GM12878 (cell line): Measurements from ENCODE around the gene FBXO17. TPM values are rescaled to one million over a fixed set of nuclear protein-coding genes. Genes with fewer than 3 reads are reported as not detected.

Experiments
- DPF2 ChIP-seq: fragments of 450-650 bp; IDR thresholded peaks from 2 replicates; pipeline ENCODE4 v1.6.1; 2017; ENCODE audit warnings: mild to moderate bottlenecking
- EGR1 ChIP-seq, 2 experiments: IDR thresholded peaks; 1 replicate in 1 of 2; 2 replicates in 1 of 2; pipeline ENCODE4 v1.6.1; 2011 to 2012; ENCODE audit warnings: low read depth in 2 of 2, low read length in 2 of 2, borderline replicate concordance in 1 of 2, mild to moderate bottlenecking in 1 of 2, moderate library complexity in 1 of 2
- EP300 ChIP-seq, 2 experiments: fragments of 150-350 bp in 1 of 2; IDR thresholded peaks; 2 replicates each; pipeline ENCODE4 v1.6.1; 2011 to 2012; ENCODE audit warnings: low read depth in 2 of 2, low read length in 2 of 2, borderline replicate concordance in 1 of 2, improper control_type of control experiment in 1 of 2, inconsistent platforms in 1 of 2; ENCODE audit not compliant: control insufficient read depth in 1 of 2
- HSF1 ChIP-seq: fragments of 150-350 bp; IDR thresholded peaks from 2 replicates; pipeline ENCODE4 v1.6.1; 2014; ENCODE audit warnings: mild to moderate bottlenecking, low read depth, low read length
- IKZF2 ChIP-seq, 2 experiments: fragments of 450-650 bp; IDR thresholded peaks; 2 replicates each; pipeline ENCODE4 v1.6.1; 2017; ENCODE audit warnings: mild to moderate bottlenecking in 2 of 2, moderate library complexity in 2 of 2
- MXI1 ChIP-seq: fragments of 150-350 bp; IDR thresholded peaks from 2 replicates; pipeline ENCODE4 v1.6.1; 2011; ENCODE audit warnings: low read depth, mild to moderate bottlenecking, inconsistent platforms, low read length, improper control_type of control experiment
- MYC ChIP-seq: IDR thresholded peaks from 2 replicates; pipeline ENCODE4 v1.6.1; 2011; ENCODE audit warnings: mild to moderate bottlenecking, low read length, moderate library complexity, inconsistent platforms; ENCODE audit not compliant: insufficient read depth, insufficient replicate concordance, insufficient read length, severe bottlenecking
- NBN ChIP-seq: fragments of 450-650 bp; IDR thresholded peaks from 2 replicates; pipeline ENCODE4 v1.6.1; 2016
- NFYA ChIP-seq: IDR thresholded peaks from 2 replicates; pipeline ENCODE4 v1.6.1; 2011; ENCODE audit warnings: low read depth, mild to moderate bottlenecking, low read length, improper control_type of control experiment, borderline replicate concordance
- NFYB ChIP-seq: IDR thresholded peaks from 2 replicates; pipeline ENCODE4 v1.6.1; 2011; ENCODE audit warnings: low read depth, mild to moderate bottlenecking, low read length, improper control_type of control experiment, moderate library complexity; ENCODE audit not compliant: insufficient read depth
- NRF1 ChIP-seq: conservative IDR thresholded peaks from 2 replicates; pipeline ENCODE4 v1.6.1; 2011; ENCODE audit warnings: mild to moderate bottlenecking, low read depth, low read length, improper control_type of control experiment
- RAD21 ChIP-seq: IDR thresholded peaks from 2 replicates; pipeline ENCODE4 v1.6.1; 2011; ENCODE audit warnings: mild to moderate bottlenecking, low read depth, low read length, moderate library complexity; ENCODE audit not compliant: insufficient read depth
- RAD51 ChIP-seq: fragments of 450-650 bp; IDR thresholded peaks from 2 replicates; pipeline ENCODE4 v1.6.1; 2016; ENCODE audit warnings: moderate library complexity, mild to moderate bottlenecking, inconsistent platforms
- RBBP5 ChIP-seq: fragments of 200-600 bp; sonication (generic); conservative IDR thresholded peaks from 2 replicates; pipeline ENCODE4 v1.6.1; 2016
- SIN3A ChIP-seq: IDR thresholded peaks from 2 replicates; pipeline ENCODE4 v1.6.1; 2012; ENCODE audit warnings: low read depth, low read length, improper control_type of control experiment
- SMAD1 ChIP-seq: fragments of 450-650 bp; IDR thresholded peaks from 2 replicates; pipeline ENCODE4 v1.6.1; 2018; ENCODE audit warnings: mild to moderate bottlenecking, low read depth; ENCODE audit not compliant: partially characterized antibody
- SMAD5 ChIP-seq: IDR thresholded peaks from 2 replicates; pipeline ENCODE4 v1.6.1; 2016; ENCODE audit warnings: antibody characterized with exemption, low read depth
- STAT1 ChIP-seq: fragments of 450-650 bp; conservative IDR thresholded peaks from 2 replicates; pipeline ENCODE4 v1.6.1; 2014; ENCODE audit warnings: antibody characterized with exemption, mild to moderate bottlenecking
- STAT3 ChIP-seq: IDR thresholded peaks from 2 replicates; pipeline ENCODE4 v1.6.1; 2011; ENCODE audit warnings: low read depth, low read length, improper control_type of control experiment
- SUZ12 ChIP-seq: fragments of 200-600 bp; sonication (generic); IDR thresholded peaks from one replicate; pipeline ENCODE4 v1.6.1; 2018; ENCODE audit warnings: antibody characterized with exemption, mild to moderate bottlenecking; ENCODE audit not compliant: unreplicated experiment
- TCF12 ChIP-seq: IDR thresholded peaks from 2 replicates; pipeline ENCODE4 v1.6.1; 2011; ENCODE audit warnings: low read depth, mild to moderate bottlenecking, low read length
- TCF7 ChIP-seq: IDR thresholded peaks from 2 replicates; pipeline ENCODE4 v1.6.1; 2014; ENCODE audit warnings: antibody characterized with exemption, borderline replicate concordance
- WRNIP1 ChIP-seq: IDR thresholded peaks from 2 replicates; pipeline ENCODE4 v1.6.1; 2011; ENCODE audit warnings: low read depth, low read length, improper control_type of control experiment, borderline replicate concordance
- YBX1 ChIP-seq: fragments of 450-650 bp; IDR thresholded peaks from 2 replicates; pipeline ENCODE4 v1.6.1; 2016; ENCODE audit warnings: antibody characterized with exemption
- ZNF384 ChIP-seq: IDR thresholded peaks from 2 replicates; pipeline ENCODE4 v1.6.1; 2012; ENCODE audit warnings: low read depth, mild to moderate bottlenecking, low read length, improper control_type of control experiment, borderline replicate concordance
- ZNF622 ChIP-seq: fragments of 450-650 bp; IDR thresholded peaks from 2 replicates; pipeline ENCODE4 v1.6.1; 2017; ENCODE audit warnings: mild to moderate bottlenecking, inconsistent platforms
- polyA plus RNA-seq, 11 experiments: library from polyadenylated mRNA; depleted of rRNA in 4 of 11; unstranded in 6 of 11; stranded (reverse) in 5 of 11; fragments of >200 nt; fragmentation: Nextera tagmentation in 4 of 11; fragmentation: Illumina TruSeq in 1 of 11; extraction: Ambion mirVana in 4 of 11; extraction: Trizol in 1 of 11; gene quantifications; 1 replicate in 1 of 11; 2 replicates in 10 of 11; pipeline versions ENCODE4 v1.2.1 to v1.2.3, GENCODE V29; 2011 to 2016; ENCODE audit warnings: inconsistent platforms in 2 of 11, missing spikeins in 2 of 11, low read depth in 1 of 11
- total RNA-seq, 4 experiments: library from RNA; depleted of rRNA in 3 of 4; stranded (reverse); fragments of >200 nt in 3 of 4; fragmentation: Illumina TruSeq in 1 of 4; extraction: Trizol in 1 of 4; gene quantifications; 2 replicates each; pipeline versions ENCODE4 v1.2.1 to v1.2.3, GENCODE V29; 2013 to 2021
- TF ChIP-seq, protein P1 (sequence below): fragments of 450-650 bp; IDR thresholded peaks from 2 replicates; pipeline ENCODE4 v1.6.1; 2016; ENCODE audit warnings: mild to moderate bottlenecking
- TF ChIP-seq, protein P2 (sequence below): IDR thresholded peaks from 2 replicates; pipeline ENCODE4 v1.6.1; 2012; ENCODE audit warnings: mild to moderate bottlenecking, low read depth, low read length

FBXO17 gene
- total and polyA plus RNA-seq, 10 of the 15 experiments (the other 5 are each of a cell fraction or from before 2014, with no cell fraction given), result 2.2 to 11.1 (median 5.3) TPM

DNA sequence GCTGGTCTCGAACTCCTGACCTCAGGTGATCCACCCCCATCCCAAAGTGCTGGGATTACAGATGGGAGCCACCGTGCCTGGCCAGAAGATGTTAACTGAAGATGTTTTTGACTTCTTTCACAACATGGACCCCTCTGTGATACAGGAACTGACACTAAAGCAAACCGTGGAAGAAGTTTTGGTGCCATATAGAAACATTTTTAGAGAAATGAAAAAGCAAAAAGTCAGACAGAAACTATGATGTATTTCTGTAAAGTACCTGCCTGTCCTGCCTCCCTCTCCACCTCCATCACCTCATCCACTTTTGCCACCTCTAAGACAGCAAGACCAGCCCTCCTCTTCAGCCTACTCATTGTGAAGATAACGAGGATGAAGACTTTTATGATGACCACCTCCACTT, 45.5 kb upstream of the FBXO17 start (continued):
- TF ChIP-seq HSF1 (no peak), EP300 (IDR thresholded peaks at IDR 0.05; ENCODE audit: borderline replicate concordance in 1 of 2, control insufficient read depth in 1 of 2, low read depth in 2 of 2, low read length in 2 of 2) (peak; percentile 63 to 76; a peak in 3 of 4 replicates), SMAD1 (no peak), DPF2 (peak; percentile 95), STAT1 (no peak), IKZF2 (IDR thresholded peaks at IDR 0.05) (peak; percentile 71 to 74), YBX1 (no peak), STAT3 (no peak), NFYB (no peak), TCF12 (no peak), RBBP5 (no peak), TCF7 (peak; percentile 59; the same call in 1 of the 2 replicates), WRNIP1 (no peak), SMAD5 (no peak), SIN3A (no peak), EGR1 (IDR thresholded peaks at IDR 0.05; ENCODE audit: borderline replicate concordance in 1 of 2, low read depth in 2 of 2, low read length in 2 of 2) (no peak), SUZ12 (no peak), MXI1 (no peak), NFYA (no peak), MYC (no peak), NBN (no peak), RAD21 (no peak), NRF1 (no peak), ZNF384 (no peak), RAD51 (no peak), ZNF622 (no peak)
- TF ChIP-seq, protein P1, sequence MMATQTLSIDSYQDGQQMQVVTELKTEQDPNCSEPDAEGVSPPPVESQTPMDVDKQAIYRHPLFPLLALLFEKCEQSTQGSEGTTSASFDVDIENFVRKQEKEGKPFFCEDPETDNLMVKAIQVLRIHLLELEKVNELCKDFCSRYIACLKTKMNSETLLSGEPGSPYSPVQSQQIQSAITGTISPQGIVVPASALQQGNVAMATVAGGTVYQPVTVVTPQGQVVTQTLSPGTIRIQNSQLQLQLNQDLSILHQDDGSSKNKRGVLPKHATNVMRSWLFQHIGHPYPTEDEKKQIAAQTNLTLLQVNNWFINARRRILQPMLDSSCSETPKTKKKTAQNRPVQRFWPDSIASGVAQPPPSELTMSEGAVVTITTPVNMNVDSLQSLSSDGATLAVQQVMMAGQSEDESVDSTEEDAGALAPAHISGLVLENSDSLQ, result peak; percentile 32; the same call in 1 of the 2 replicates
- TF ChIP-seq, protein P2, sequence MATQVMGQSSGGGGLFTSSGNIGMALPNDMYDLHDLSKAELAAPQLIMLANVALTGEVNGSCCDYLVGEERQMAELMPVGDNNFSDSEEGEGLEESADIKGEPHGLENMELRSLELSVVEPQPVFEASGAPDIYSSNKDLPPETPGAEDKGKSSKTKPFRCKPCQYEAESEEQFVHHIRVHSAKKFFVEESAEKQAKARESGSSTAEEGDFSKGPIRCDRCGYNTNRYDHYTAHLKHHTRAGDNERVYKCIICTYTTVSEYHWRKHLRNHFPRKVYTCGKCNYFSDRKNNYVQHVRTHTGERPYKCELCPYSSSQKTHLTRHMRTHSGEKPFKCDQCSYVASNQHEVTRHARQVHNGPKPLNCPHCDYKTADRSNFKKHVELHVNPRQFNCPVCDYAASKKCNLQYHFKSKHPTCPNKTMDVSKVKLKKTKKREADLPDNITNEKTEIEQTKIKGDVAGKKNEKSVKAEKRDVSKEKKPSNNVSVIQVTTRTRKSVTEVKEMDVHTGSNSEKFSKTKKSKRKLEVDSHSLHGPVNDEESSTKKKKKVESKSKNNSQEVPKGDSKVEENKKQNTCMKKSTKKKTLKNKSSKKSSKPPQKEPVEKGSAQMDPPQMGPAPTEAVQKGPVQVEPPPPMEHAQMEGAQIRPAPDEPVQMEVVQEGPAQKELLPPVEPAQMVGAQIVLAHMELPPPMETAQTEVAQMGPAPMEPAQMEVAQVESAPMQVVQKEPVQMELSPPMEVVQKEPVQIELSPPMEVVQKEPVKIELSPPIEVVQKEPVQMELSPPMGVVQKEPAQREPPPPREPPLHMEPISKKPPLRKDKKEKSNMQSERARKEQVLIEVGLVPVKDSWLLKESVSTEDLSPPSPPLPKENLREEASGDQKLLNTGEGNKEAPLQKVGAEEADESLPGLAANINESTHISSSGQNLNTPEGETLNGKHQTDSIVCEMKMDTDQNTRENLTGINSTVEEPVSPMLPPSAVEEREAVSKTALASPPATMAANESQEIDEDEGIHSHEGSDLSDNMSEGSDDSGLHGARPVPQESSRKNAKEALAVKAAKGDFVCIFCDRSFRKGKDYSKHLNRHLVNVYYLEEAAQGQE, result no peak
